Neural crest cell (in vitro differentiated cells): ENCODE results near the gene TEN1. TPM values are rescaled to one million over a fixed set of nuclear protein-coding genes. Genes with fewer than 3 reads are reported as not detected.
"Not testable (repeated sequence)": the region's sequence is repeated elsewhere in the genome, so short reads cannot be mapped to it uniquely, and the experiment has no call there.

Experiments
- DNase-seq: peaks from one replicate; pipeline ENCODE4 v3.0.0; 2021; ENCODE audit warnings: low read depth, mixed read lengths, low spot score
- H3K27ac Mint-ChIP-seq: one replicate; pipeline ENCODE4 v1.8.0; 2021; ENCODE audit warnings: mild to moderate bottlenecking, mixed read lengths; ENCODE audit not compliant: unreplicated experiment
- H3K27me3 Mint-ChIP-seq: 2 replicates; pipeline ENCODE4 v1.8.0; 2021; ENCODE audit warnings: low read depth, mild to moderate bottlenecking, mixed read lengths
- H3K36me3 Mint-ChIP-seq: 2 replicates; pipeline ENCODE4 v1.8.0; 2021; ENCODE audit warnings: low read depth, mild to moderate bottlenecking, mixed read lengths
- H3K4me1 Mint-ChIP-seq: 2 replicates; pipeline ENCODE4 v1.8.0; 2021; ENCODE audit warnings: mixed read lengths
- H3K4me3 Mint-ChIP-seq: one replicate; pipeline ENCODE4 v1.8.0; 2021; ENCODE audit warnings: mild to moderate bottlenecking, mixed read lengths
- H3K9me3 Mint-ChIP-seq: 2 replicates; pipeline ENCODE4 v1.8.0; 2021; ENCODE audit warnings: mixed read lengths
- CTCF ChIP-seq: fragments of 200-600 bp; sonication (generic); conservative IDR thresholded peaks from 2 replicates; pipeline ENCODE4 v1.5.0; 2021; ENCODE audit warnings: antibody characterized with exemption, mild to moderate bottlenecking
- total RNA-seq: library from RNA; stranded (reverse); gene quantifications from 2 replicates; pipeline ENCODE4 v1.2.1, GENCODE V29; 2021

The TEN1 gene
- total RNA-seq, 1 donor from 2014 or later = 10.1 TPM

GRCh38 chr17:75970011-75970523 is 9.0 kb upstream of the TEN1 start:
- Mint-ChIP-seq H3K27me3 (no peaks in the 10 kb centered on the region), H3K9me3 (no peaks in the 10 kb centered on the region), H3K4me3 (no peak overlapping the region), H3K27ac (no peak overlapping the region), H3K4me1 (peaks cover 7% of the 10 kb centered on the region), H3K36me3 (peaks cover 7% of the 10 kb centered on the region)
- no peak for TF ChIP-seq CTCF
- no peak for DNase-seq

DNA sequence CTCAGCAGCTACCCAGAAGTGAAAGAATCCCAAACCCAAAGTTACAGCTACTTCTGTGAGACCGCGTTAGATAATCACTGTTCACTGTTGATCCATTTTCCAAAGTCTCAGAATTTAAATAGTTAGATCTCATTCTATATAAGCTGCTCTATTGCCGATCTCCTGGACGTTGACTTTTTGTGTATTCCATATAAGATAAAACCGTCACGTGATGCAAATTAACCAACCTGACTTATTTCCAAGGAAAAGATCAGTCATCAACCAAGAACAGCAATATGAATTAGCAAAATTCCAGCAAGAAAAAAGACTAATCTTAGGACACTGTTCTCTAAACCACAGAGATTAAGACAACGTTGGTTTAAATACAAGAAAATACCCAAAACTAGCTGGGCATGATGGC is 8.4 kb upstream of the TEN1 start:
- peaks cover 7% of the 10 kb centered on the region for H3K36me3 Mint-ChIP-seq
- no peaks in the 10 kb centered on the region for H3K9me3 Mint-ChIP-seq
- no peak overlapping the region for H3K27ac Mint-ChIP-seq
- no peak overlapping the region for H3K4me3 Mint-ChIP-seq
- H3K27me3 Mint-ChIP-seq = no peaks in the 10 kb centered on the region
- no peak for DNase-seq
- H3K4me1 Mint-ChIP-seq = peaks cover 9% of the 10 kb centered on the region
- no peak for TF ChIP-seq CTCF

DNA sequence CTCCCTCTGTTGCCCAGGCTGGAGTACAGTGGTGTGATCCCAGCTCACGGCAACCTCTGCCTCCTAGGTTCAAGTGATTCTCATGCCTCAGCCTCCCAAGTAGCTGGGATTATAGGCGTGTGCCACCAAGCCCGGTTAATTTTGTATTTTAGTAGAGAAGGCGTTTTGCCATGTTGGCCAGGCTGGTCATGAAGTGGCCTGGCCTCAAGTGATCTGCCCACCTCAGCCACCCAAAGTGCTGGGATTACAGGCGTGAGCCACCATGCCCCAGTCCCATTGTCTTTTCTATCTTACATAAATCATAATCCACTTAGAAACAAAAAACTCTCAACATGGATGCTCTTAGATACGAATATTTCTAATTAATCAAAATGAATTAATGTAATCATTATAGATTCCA is 3.9 kb upstream of the TEN1 start:
- H3K27ac Mint-ChIP-seq, DNase-seq, H3K36me3 Mint-ChIP-seq, H3K27me3 Mint-ChIP-seq, H3K9me3 Mint-ChIP-seq: not testable (repeated sequence)
- Mint-ChIP-seq H3K4me3 (peak overlapping the region; percentile 59), H3K4me1 (peaks cover 41% of the 10 kb centered on the region)

GRCh38 chr17:75975757-75976174 is 3.3 kb upstream of the TEN1 start:
- Mint-ChIP-seq H3K4me1 (peaks cover 47% of the 10 kb centered on the region), H3K9me3 (no peaks in the 10 kb centered on the region), H3K4me3 (peak overlapping the region; percentile 59), H3K27ac (no peak overlapping the region), H3K27me3 (no peaks in the 10 kb centered on the region), H3K36me3 (peaks cover 7% of the 10 kb centered on the region)
- DNase-seq = no peak
- no peak for TF ChIP-seq CTCF

GRCh38 chr17:75976175-75976848 is 2.7 kb upstream of the TEN1 start:
- Mint-ChIP-seq H3K27me3 (no peaks in the 10 kb centered on the region), H3K36me3 (peaks cover 7% of the 10 kb centered on the region), H3K4me1 (peaks cover 50% of the 10 kb centered on the region), H3K9me3 (no peaks in the 10 kb centered on the region), H3K27ac (no peak overlapping the region), H3K4me3 (peak overlapping the region; percentile 76)
- TF ChIP-seq CTCF = no peak
- DNase-seq = no peak

DNA sequence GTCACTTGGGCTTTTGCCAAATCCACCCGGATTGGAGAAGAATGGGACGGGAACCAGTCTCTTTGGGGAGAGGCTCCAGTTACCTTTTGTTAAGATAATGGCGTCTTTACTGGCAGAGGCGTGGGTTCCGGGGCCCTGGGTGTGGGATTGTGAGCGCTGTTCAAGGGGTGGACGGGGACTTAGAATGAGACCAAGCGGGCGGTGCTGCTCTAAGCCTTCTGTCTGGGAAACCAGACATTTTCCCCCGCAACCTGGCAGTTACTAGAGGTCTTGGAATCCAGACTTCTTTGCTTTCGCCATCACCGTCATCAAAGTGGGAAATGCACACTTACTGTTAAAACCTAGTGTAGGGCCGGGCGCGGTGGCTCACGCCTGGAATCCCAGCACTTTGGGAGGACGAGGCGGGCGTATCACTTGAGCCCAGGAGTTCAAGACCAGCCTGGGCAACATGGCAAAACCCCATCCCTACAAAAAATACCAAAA is 706 bp downstream of the TEN1 start:
- TF ChIP-seq CTCF = no peak

More for the DNA sequence above, 706 bp downstream of the TEN1 start:
- Mint-ChIP-seq H3K27ac (peak overlapping the region; percentile 99), H3K9me3 (no peaks in the 10 kb centered on the region), H3K27me3 (no peaks in the 10 kb centered on the region), H3K36me3 (no peaks in the 10 kb centered on the region), H3K4me1 (peaks cover 64% of the 10 kb centered on the region), H3K4me3 (peak overlapping the region; percentile 99)
- DNase-seq = no peak
